ENCODE data around the gene HIC1. TPM values are rescaled to one million over a fixed set of nuclear protein-coding genes. Genes with fewer than 3 reads are reported as not detected.

HIC1 gene
- total RNA-seq, 4 donors from 2014 or later = 27.6 to 64.7 (median 50.0) TPM

DNA sequence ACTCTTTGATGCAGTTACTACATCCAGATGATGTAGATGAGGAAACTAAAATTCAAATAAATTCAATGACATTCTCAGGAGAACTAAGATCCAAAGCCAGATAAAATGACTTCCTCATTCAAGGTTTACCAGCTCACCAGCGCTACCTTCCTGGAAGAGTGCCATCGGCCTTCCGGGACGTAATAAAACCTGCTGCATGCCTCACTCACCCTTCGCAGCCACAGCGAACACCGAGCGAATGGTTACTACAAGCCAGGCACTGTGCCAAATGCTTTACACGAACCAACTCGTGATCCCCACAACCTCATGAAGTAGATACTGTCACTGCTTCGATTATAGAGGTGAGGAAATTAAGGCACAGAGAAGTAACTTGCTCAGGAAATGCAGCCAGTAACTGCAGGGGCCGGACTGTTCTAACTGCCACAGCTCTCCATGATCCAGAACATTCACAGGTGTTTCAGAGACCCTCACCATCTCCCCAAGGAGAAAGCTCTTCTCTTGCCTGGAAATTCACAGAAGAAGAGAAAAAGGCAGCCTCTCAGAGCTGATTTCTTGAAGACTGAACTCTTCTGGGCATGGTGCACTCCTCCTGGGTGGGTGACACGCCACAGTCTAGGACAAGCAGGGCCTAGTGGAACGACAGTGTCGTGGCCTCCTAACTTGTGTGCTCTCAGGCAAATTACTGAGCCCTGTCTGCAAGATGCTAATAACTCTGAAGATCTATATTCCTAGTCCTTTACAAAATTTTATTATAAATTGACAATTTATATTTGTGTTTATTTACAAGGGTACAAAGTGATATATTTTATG lies 46.8 kb downstream of the HIC1 start:
- DNase-seq (ENCODE audit: low spot score in 2 of 2) = no peak
- 60 to 69% methylated on average over 15 of the region's 15 CpGs for WGBS, 2 donors

DNA sequence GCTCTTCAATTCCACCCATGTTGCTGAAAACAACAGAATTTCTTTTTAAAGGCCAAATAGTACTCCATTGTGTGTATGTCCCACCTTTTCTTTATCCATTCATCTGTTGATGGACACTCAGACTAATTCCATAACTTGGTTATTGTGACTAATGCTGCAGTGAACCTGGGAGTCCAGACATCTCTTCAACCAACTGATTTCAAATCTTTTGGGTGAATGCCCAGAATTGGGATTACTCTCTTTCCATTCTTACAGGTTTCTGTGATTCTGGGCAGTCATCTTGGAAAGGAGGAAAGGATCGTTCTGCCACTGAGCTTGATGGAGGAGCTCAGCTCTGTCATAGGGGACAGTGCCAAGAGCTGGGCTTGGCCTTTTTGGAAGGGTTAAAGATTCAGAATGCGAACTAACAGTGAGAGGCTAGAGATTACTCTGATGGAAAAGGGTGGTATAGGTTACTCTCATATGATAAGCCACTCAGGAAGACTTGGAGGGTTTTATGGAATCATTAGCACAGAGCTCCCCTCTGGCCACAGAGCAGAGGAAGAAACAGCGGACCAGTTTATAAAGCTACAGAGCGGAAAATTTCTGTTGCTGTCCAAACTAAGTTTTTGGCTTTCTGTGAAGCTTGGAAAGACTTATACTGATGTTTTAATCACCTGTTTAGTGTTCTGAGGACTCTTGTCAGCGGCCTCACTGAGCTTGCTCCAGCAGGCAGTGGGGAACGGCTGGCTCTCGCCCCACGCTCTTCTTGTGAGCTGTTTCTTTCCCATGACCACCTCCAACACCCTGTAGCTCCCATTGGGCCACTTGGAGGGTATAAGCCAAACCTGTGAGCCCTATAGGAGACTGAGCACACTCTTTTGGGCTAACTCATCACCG lies 48.3 kb downstream of the HIC1 start:
- Histone ChIP-seq H3K27ac (peak overlapping the region in 1 of 4 donors; percentile 52), H3K4me3 (no peak overlapping the region), H3K36me3 (no peaks in the 10 kb centered on the region), H3K4me1 (peaks cover 0 to 35% (median 7%) of the 10 kb centered on the region in 4 donors), H3K27me3 (no peaks in the 10 kb centered on the region), H3K9me3 (no peaks in the 10 kb centered on the region)
- DNase-seq (ENCODE audit: low spot score in 2 of 2) = no peak
- TF ChIP-seq, protein P1, sequence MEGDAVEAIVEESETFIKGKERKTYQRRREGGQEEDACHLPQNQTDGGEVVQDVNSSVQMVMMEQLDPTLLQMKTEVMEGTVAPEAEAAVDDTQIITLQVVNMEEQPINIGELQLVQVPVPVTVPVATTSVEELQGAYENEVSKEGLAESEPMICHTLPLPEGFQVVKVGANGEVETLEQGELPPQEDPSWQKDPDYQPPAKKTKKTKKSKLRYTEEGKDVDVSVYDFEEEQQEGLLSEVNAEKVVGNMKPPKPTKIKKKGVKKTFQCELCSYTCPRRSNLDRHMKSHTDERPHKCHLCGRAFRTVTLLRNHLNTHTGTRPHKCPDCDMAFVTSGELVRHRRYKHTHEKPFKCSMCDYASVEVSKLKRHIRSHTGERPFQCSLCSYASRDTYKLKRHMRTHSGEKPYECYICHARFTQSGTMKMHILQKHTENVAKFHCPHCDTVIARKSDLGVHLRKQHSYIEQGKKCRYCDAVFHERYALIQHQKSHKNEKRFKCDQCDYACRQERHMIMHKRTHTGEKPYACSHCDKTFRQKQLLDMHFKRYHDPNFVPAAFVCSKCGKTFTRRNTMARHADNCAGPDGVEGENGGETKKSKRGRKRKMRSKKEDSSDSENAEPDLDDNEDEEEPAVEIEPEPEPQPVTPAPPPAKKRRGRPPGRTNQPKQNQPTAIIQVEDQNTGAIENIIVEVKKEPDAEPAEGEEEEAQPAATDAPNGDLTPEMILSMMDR (IDR thresholded peaks at IDR 0.05) = no peak
- TF ChIP-seq POLR2A (IDR thresholded peaks at IDR 0.05) (no peak), EP300 (IDR thresholded peaks at IDR 0.05) (no peak)
- 77 to 86% methylated on average over 9 of the region's 9 CpGs for whole genome bisulfite sequencing, 2 donors

More for the DNA sequence above, 46.8 kb downstream of the HIC1 start:
- TF ChIP-seq, protein P1 (IDR thresholded peaks at IDR 0.05) = no peak
- TF ChIP-seq POLR2A (IDR thresholded peaks at IDR 0.05) (no peak), EP300 (IDR thresholded peaks at IDR 0.05) (no peak)
- Histone ChIP-seq H3K27ac (no peak overlapping the region), H3K4me1 (peaks cover 0 to 20% (median 5%) of the 10 kb centered on the region in 4 donors), H3K27me3 (no peaks in the 10 kb centered on the region), H3K4me3 (no peak overlapping the region), H3K9me3 (no peaks in the 10 kb centered on the region), H3K36me3 (no peaks in the 10 kb centered on the region)

DNA sequence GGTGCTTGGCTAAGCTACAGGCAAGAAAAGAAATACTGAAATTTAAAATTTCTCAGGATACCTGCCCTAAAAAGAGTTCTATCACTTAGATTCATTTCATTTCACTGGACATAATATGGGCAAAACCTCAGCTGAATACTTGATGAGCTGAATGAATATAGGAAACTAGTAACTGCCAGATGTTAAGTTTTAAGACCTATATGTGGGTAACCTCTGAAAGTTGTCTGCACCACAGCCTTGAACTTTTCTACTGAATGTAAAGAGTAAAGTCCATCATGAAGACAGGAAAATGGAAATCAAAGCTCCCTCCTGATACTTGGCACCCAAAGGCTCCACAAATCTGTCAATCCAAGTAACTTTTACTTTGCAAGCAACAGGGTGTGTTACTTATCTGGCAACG lies 50.8 kb downstream of the HIC1 start:
- peaks cover 0 to 38% (median 7%) of the 10 kb centered on the region in 4 donors for H3K4me1 ChIP-seq
- H3K27ac ChIP-seq = peak overlapping the region in 2 of 4 donors; percentile 5 to 13

DNA sequence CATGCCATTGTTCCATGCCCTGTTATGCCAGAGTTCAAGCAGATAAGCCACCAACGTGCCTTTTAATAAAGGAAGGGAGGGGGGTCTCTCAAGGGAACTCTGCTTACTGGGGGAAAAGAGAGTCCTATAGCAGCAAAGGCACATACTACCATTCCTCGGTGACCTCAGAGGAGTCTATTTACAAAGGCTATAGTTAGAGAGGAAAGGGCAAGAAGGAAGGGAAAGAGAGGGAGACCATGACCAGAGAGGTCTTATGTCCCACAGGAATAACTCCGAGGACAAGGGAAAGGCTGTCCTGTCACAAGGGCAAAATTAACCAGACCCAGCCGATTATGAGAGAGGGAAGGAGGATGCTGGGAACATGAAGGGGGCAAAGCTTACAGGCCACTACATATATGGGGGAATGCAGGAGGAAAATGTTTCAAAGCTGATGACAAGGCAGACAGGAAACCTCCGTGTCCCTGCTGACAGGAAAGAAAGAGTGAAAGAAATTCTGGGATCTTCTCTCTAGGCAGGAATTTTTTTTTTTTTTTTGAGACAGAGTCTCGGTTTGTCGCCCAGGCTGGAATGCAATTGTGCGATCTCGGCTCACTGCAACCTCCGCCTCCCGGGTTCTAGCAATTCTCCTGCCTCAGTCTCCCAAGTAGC lies 51.5 kb downstream of the HIC1 start:
- TF ChIP-seq, protein P1 (IDR thresholded peaks at IDR 0.05) = no peak
- TF ChIP-seq EP300 (IDR thresholded peaks at IDR 0.05) = no peak
- TF ChIP-seq POLR2A (IDR thresholded peaks at IDR 0.05) = no peak
- WGBS, 2 donors = 38 to 46% methylated on average over 11 of the region's 11 CpGs

More for the DNA sequence above, 50.8 kb downstream of the HIC1 start:
- H3K9me3 ChIP-seq = no peaks in the 10 kb centered on the region
- WGBS, 2 donors = 72 to 74% methylated on average over 1 of the region's 1 CpG
- DNase-seq (ENCODE audit: low spot score in 2 of 2) = no peak
- TF ChIP-seq, protein P1 (IDR thresholded peaks at IDR 0.05) = no peak
- H3K36me3 ChIP-seq = no peaks in the 10 kb centered on the region
- H3K4me3 ChIP-seq = no peak overlapping the region
- no peaks in the 10 kb centered on the region for H3K27me3 ChIP-seq

More for the DNA sequence above, 51.5 kb downstream of the HIC1 start:
- H3K9me3 ChIP-seq = no peaks in the 10 kb centered on the region
- H3K27ac ChIP-seq = peak overlapping the region in 3 of 4 donors; percentile 13 to 60 (median 46)
- H3K4me3 ChIP-seq = no peak overlapping the region
- peaks cover 0 to 2% (median 0%) of the 10 kb centered on the region in 3 donors for H3K36me3 ChIP-seq
- H3K27me3 ChIP-seq = no peaks in the 10 kb centered on the region
- DNase-seq (ENCODE audit: low spot score in 2 of 2) = no peak
- H3K4me1 ChIP-seq = peaks cover 0 to 38% (median 7%) of the 10 kb centered on the region in 4 donors
